Sigmoid colon (tissue), 7 donors: Measurements from ENCODE around the gene SREBF1. TPM values are rescaled to one million over a fixed set of nuclear protein-coding genes. Genes with fewer than 3 reads are reported as not detected.

ENCODE experiments used
- DNase-seq: peaks from one replicate; pipeline ENCODE4 v3.0.0-alpha.2; 2019
- H3K27ac ChIP-seq, 4 donors: fragments of 200-600 bp; sonication (generic); one replicate each; pipeline ENCODE4 v1.5.1; 2016 to 2019; ENCODE audit warnings: mild to moderate bottlenecking in 1 of 4
- H3K27me3 ChIP-seq, 3 donors: fragments of 200-600 bp; sonication (generic); one replicate each; pipeline ENCODE4 v1.5.1; 2019; ENCODE audit warnings: mild to moderate bottlenecking in 1 of 3
- H3K36me3 ChIP-seq, 4 donors: fragments of 200-600 bp; sonication (generic); one replicate each; pipeline ENCODE4 v1.5.1; 2016 to 2019
- H3K4me1 ChIP-seq, 4 donors: fragments of 200-600 bp; sonication (generic); one replicate each; pipeline ENCODE4 v1.5.1; 2017 to 2019
- H3K4me3 ChIP-seq, 4 donors: fragments of 200-600 bp; sonication (generic); one replicate each; pipeline ENCODE4 v1.5.1; 2017 to 2019; ENCODE audit warnings: mild to moderate bottlenecking in 2 of 4, moderate library complexity in 1 of 4
- H3K9me3 ChIP-seq, 4 donors: fragments of 200-600 bp in 3 of 4; sonication (generic) in 3 of 4; one replicate each; pipeline versions ENCODE4 v1.5.1 to v1.6.1; 2013 to 2019
- EP300 ChIP-seq, 4 donors: sonication (generic); formaldehyde crosslinking; IDR thresholded peaks; one replicate each; pipeline ENCODE4 v1.6.1; 2017; ENCODE audit warnings: antibody characterized with exemption in 4 of 4
- POLR2A ChIP-seq, 2 donors: fragments of 450-650 bp; IDR thresholded peaks; one replicate each; pipeline ENCODE4 v1.6.1; 2016; ENCODE audit warnings: antibody characterized with exemption in 2 of 2, mild to moderate bottlenecking in 2 of 2, moderate library complexity in 2 of 2
- POLR2AphosphoS5 ChIP-seq, 4 donors: sonication (generic); formaldehyde crosslinking; IDR thresholded peaks; one replicate each; pipeline ENCODE4 v1.6.1; 2017; ENCODE audit warnings: antibody characterized with exemption in 4 of 4
- WGBS, 2 donors: extraction: QIAGEN DNeasy Blood & Tissue Kit; methylation state at CpG; one replicate each; pipeline ENCODE4 v1.1.7; 2013; 5-methylcytosine and 5-hydroxymethylcytosine counted together
- intact Hi-C: fragments of 100-400 bp; cut with DNase I; formaldehyde crosslinking; loops from one replicate; pipeline ENCODE4 v1.15.1; 2023
- polyA plus RNA-seq, 3 donors: library from polyadenylated mRNA; stranded (reverse); fragments of 200-250 nt; gene quantifications; one replicate each; pipeline ENCODE4 v1.2.3, GENCODE V29; 2013
- total RNA-seq, 4 donors: library from RNA; depleted of rRNA; stranded (reverse); fragments of >200 nt; gene quantifications; one replicate each; pipeline ENCODE4 v1.1.0, GENCODE V29; 2016
- TF ChIP-seq, protein P1 (sequence below), 4 experiments: fragments of 450-650 bp in 3 of 4; fragments of 200-600 bp in 1 of 4; IDR thresholded peaks; one replicate each; pipeline ENCODE4 v1.5.1; 2016 to 2019; ENCODE audit warnings: antibody characterized with exemption in 4 of 4, mild to moderate bottlenecking in 3 of 4, moderate library complexity in 2 of 4
- donor health status: healthy with polysubstance abuse.
- donor health status: Bipolar disorder and iron deficiency.
- donor health status: healthy.

The SREBF1 gene
- total and polyA plus RNA-seq, 7 donors, result 10.2 to 172 (median 38.6) TPM

DNA sequence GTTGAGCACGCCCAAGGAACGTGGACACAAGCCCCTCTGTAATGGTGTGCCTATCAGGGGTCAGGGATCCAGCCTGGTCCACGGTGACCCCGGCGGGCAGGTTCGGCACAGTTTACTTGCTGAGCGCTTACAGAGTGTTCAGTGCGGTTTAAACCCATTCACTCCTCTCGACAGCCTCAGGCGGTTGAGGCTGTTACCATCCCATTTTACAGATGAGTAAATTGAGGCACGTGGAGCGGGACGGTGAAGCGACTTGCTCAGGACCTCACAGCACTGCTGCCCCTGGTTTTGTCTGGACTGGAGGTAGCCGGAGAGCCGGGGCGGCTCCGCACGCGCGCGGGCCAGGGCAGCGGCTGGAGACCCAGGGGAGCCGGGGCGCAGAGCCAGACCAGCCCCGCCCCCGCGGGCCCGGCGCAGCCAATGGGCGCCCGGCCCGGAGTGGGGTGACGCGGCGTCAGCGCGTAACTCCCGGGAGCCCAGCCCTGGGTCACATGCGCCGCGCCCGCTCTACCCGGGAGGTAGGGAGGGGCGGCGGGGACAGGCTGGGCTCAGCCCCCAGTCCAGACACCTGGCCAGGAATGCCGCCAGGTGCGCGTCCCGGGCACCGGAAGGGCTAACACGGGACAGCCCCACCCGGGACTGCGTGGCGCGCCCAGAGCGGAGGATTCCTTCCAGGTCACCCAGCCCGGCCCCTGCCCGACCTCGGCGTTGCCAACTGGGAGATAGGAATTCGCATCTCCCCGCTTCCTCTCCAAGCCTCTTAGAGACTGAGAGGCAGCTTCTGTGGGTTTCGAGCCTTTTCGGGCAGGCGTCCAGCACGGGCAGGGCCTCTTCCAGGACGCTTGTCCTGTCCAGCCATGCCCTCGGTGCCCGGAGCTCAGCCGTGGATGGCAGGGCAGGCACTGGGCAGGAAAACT, 3.3 kb upstream of the SREBF1 start:
- H3K36me3 ChIP-seq, result no peaks in the 10 kb centered on the region
- peak overlapping the region; percentile 38 to 58 (median 54) for H3K4me3 ChIP-seq
- peak overlapping the region; percentile 99 to 100 (median 100) for H3K27ac ChIP-seq
- peak; percentile 95 for DNase-seq
- H3K4me1 ChIP-seq, result peaks cover 0 to 62% (median 51%) of the 10 kb centered on the region in 4 donors
- no peaks in the 10 kb centered on the region for H3K9me3 ChIP-seq
- WGBS, 2 donors, result 1 to 5% methylated on average over 71 of the region's 71 CpGs
- no peaks in the 10 kb centered on the region for H3K27me3 ChIP-seq
- peak in 2 of 4 donors; percentile 39 to 66 for TF ChIP-seq EP300 (IDR thresholded peaks at IDR 0.05)
- TF ChIP-seq POLR2AphosphoS5 (IDR thresholded peaks at IDR 0.05), result peak; percentile 92 to 96 (median 94)
- TF ChIP-seq POLR2A (IDR thresholded peaks at IDR 0.05), result peak; percentile 72 to 80
- TF ChIP-seq, protein P1, sequence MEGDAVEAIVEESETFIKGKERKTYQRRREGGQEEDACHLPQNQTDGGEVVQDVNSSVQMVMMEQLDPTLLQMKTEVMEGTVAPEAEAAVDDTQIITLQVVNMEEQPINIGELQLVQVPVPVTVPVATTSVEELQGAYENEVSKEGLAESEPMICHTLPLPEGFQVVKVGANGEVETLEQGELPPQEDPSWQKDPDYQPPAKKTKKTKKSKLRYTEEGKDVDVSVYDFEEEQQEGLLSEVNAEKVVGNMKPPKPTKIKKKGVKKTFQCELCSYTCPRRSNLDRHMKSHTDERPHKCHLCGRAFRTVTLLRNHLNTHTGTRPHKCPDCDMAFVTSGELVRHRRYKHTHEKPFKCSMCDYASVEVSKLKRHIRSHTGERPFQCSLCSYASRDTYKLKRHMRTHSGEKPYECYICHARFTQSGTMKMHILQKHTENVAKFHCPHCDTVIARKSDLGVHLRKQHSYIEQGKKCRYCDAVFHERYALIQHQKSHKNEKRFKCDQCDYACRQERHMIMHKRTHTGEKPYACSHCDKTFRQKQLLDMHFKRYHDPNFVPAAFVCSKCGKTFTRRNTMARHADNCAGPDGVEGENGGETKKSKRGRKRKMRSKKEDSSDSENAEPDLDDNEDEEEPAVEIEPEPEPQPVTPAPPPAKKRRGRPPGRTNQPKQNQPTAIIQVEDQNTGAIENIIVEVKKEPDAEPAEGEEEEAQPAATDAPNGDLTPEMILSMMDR (IDR thresholded peaks at IDR 0.05), result no peak
- intact Hi-C loops, result loop anchor here (2.0 kb wide), 1 partner anchor 57 kb away; no protein-coding TSS in a partner anchor

DNA sequence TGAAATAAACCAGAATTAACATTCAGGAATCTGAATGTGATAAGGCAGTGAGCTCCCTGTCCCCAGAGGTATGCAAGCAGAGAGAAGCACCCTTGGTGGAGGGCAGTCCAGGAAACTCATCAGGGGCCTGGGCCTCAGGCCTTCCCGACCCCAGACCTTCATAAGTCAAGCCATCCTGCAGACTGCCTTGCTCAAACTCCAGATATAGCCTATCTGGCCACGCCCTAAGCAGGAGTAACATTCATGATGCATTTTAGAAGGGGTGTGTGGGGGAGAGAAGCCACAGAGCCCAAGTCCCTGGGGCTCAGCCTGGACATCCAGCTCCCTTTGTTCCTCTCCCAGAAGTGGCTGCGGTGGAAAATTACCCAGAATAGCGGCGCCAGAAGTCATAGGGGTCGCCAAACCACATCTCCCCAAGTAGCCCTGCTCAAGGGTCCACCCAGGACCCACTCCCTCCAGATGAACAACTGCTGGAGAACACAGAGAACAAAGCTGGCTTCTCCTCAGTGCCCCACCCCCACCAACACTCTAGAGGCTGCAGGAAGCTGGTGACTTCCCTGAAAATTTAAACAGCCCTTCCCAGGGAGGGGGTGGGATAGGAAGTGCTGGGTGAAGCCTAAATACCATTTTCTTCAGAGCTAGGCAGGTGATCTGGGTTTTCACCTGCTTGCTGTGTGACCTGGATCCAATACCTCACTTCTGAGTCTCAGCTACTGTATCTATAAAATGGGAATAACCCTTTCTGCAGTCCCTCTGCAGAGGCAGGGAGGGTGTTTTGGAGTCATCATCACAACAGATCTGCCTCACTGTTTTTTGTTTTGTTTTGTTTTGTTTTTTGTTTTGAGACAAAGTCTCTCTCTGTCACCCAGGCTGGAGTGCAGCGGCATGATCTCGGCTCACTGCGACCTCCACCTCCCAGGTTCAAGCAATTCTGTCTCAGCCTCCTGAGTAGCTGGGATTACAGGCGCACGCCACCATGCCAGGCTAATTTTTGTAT, 1.5 kb upstream of the SREBF1 start:
- WGBS, 2 donors, result 37 to 63% methylated on average over 11 of the region's 11 CpGs
- no peak for DNase-seq
- H3K27me3 ChIP-seq, result no peaks in the 10 kb centered on the region
- TF ChIP-seq, protein P1 (IDR thresholded peaks at IDR 0.05), result no peak
- peak in 2 of 4 donors; percentile 3 to 25 for TF ChIP-seq POLR2AphosphoS5 (IDR thresholded peaks at IDR 0.05)
- intact Hi-C loops, result loop anchor here (2.0 kb wide), 1 partner anchor 15 kb away; no protein-coding TSS in a partner anchor
- peak overlapping the region; percentile 99 to 100 (median 100) for H3K27ac ChIP-seq
- H3K4me1 ChIP-seq, result peaks cover 0 to 75% (median 66%) of the 10 kb centered on the region in 4 donors
- no peaks in the 10 kb centered on the region for H3K9me3 ChIP-seq
- no peak overlapping the region for H3K4me3 ChIP-seq
- H3K36me3 ChIP-seq, result no peaks in the 10 kb centered on the region

DNA sequence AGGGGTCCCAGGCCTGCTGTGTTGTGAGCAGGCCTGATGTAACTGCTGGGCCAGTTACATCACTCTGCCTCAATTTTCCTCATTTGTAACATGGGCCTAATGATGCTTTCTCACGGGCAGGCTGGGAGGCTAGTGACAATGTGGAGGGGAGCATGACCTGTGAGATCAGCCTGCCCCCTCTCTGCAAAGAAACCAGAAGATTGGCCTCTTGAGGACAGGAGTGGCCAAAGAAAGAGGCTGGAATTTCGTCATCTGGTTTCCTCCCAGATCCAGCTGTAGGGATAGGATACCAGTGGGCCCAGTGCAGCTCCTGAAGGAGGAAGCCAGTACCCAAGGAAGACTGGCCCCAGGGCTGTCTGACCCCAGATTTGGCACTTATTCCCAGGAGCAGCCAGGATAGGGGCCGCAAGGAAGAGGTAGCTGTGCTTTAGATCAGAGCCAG, 615 bp upstream of the SREBF1 start:
- TF ChIP-seq POLR2A (IDR thresholded peaks at IDR 0.05) (no peak), EP300 (IDR thresholded peaks at IDR 0.05) (no peak), POLR2AphosphoS5 (IDR thresholded peaks at IDR 0.05) (peak; percentile 24 to 70 (median 44))
- Histone ChIP-seq H3K36me3 (no peaks in the 10 kb centered on the region), H3K4me1 (peaks cover 0 to 75% (median 73%) of the 10 kb centered on the region in 4 donors), H3K4me3 (peak overlapping the region in 3 of 4 donors; percentile 84 to 95 (median 94)), H3K9me3 (no peaks in the 10 kb centered on the region), H3K27ac (peak overlapping the region; percentile 99 to 100 (median 100)), H3K27me3 (no peaks in the 10 kb centered on the region)
- peak; percentile 86 for DNase-seq
- WGBS, 2 donors, result 38 to 61% methylated on average over 3 of the region's 3 CpGs
- intact Hi-C loops, result loop anchor here (2.0 kb wide), 1 partner anchor 15 kb away; no protein-coding TSS in a partner anchor

DNA sequence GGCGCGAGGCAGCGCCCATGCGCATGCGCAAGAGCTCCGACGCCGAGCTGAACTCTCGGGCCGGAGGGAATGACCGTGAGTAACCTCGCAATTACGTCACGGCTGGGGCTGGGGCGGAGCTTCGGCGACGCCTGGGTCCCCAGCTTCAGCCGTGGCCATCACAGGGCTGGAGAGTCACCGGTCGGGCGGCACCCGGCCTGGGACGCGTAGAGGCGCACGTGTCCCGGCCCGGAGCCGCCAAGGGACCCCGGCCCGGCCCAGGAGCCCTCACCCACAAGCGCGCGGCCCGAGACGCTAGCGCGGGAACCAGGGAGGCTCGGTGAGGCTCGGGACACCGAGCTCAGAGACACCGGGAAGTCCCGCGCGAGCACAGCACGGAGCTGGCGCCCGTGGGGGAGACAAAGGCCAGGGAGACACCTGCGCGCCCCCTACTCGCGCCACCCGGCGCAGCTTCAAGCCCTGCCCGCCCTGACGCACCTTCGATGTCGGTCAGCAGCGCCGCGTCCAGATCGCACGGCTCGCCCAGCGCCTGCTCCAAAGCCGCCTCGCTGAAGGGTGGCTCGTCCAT, 452 bp downstream of the SREBF1 start:
- peaks cover 0 to 84% (median 80%) of the 10 kb centered on the region in 4 donors for H3K4me1 ChIP-seq
- no peaks in the 10 kb centered on the region for H3K9me3 ChIP-seq
- peak; percentile 99 for DNase-seq
- 0% methylated on average over 69 of the region's 69 CpGs for WGBS, 2 donors
- no peaks in the 10 kb centered on the region for H3K27me3 ChIP-seq
- no peaks in the 10 kb centered on the region for H3K36me3 ChIP-seq
- H3K27ac ChIP-seq, result peak overlapping the region; percentile 99 to 100 (median 100)
- peak overlapping the region; percentile 84 to 95 (median 92) for H3K4me3 ChIP-seq
- TF ChIP-seq POLR2A (IDR thresholded peaks at IDR 0.05) (peak; percentile 94 to 99), EP300 (IDR thresholded peaks at IDR 0.05) (peak in 2 of 4 donors; percentile 33 to 88), POLR2AphosphoS5 (IDR thresholded peaks at IDR 0.05) (peak; percentile 95 to 99 (median 99))
- TF ChIP-seq, protein P1 (IDR thresholded peaks at IDR 0.05), result no peak
- intact Hi-C loops, result loop anchor here (2.0 kb wide), 1 partner anchor 14 kb away; no protein-coding TSS in a partner anchor
